K562 (cell line): Measurements from ENCODE around the gene PDE8B. TPM values are rescaled to one million over a fixed set of nuclear protein-coding genes. Genes with fewer than 3 reads are reported as not detected.

Experiments
- ATAC-seq: fragments of 200-7000 bp; cut with Tn5 transposase; 3 replicates; pipeline ENCODE4 v1.9.1; 2020; ENCODE audit warnings: moderate library complexity
- BruUV-seq: library from RNA; stranded (reverse); fragments of 400-500 nt; replicated peaks from 2 replicates; lab custom pipeline; 2021; lab: Mats Ljungman, UMichigan
- CTCF ChIA-PET: fragments of 300-600 bp; formaldehyde crosslinking; extraction: SDS; loops from one replicate; lab custom pipeline; 2021; ENCODE audit warnings: low intra/inter-chr PET ratio; lab: Yijun Ruan, JAX
- POLR2A ChIA-PET: fragments of 300-600, 350-650 bp; sonication (Branson Sonifier 250); formaldehyde crosslinking; extraction: SDS; loops from one replicate; lab custom pipeline; 2021; ENCODE audit warnings: antibody characterized with exemption, inconsistent platforms; lab: Yijun Ruan, JAX
- DNase-seq, 4 experiments: peaks; one replicate each; pipeline versions ENCODE4 v3.0.0 to v3.0.0-alpha.2; 2011 to 2018; ENCODE audit warnings: low spot score in 3 of 4, mixed read lengths in 3 of 4; ENCODE audit errors: extremely low read depth in 1 of 4
- FAIRE-seq: peaks from 2 replicates; lab custom pipeline; 2011; peaks lifted over from hg19 to GRCh38; lab: Jason Lieb, UNC
- H2AFZ ChIP-seq: 2 replicates; pipeline ENCODE4 v1.6.0; 2011; ENCODE audit warnings: low read depth, low read length, control low read depth, inconsistent platforms
- H3K27ac ChIP-seq: fragments of 200-600 bp; 3 replicates; pipeline ENCODE4 v1.8.0; 2011; ENCODE audit warnings: low read depth, mild to moderate bottlenecking, control low read depth, inconsistent platforms, low read length, moderate library complexity, mixed read lengths; ENCODE audit errors: extremely low read depth
- H3K27me3 ChIP-seq, 2 experiments: fragments of 300-600 bp in 1 of 2; 2 replicates in 1 of 2; 3 replicates in 1 of 2; pipeline versions ENCODE4 v1.6.0 to v1.8.0; 2011; ENCODE audit warnings: inconsistent platforms in 2 of 2, low read length in 2 of 2, mild to moderate bottlenecking in 1 of 2, mixed read lengths in 1 of 2, moderate library complexity in 1 of 2; ENCODE audit not compliant: control insufficient read depth in 2 of 2, insufficient read depth in 2 of 2
- H3K36me3 ChIP-seq: fragments of 300-600 bp; 3 replicates; pipeline ENCODE4 v1.8.0; 2011; ENCODE audit warnings: mild to moderate bottlenecking, low read length, inconsistent platforms; ENCODE audit not compliant: control insufficient read depth, insufficient read depth
- H3K4me1 ChIP-seq, 2 experiments: fragments of 200-600 bp in 1 of 2; replicated peaks in 1 of 2; 2 replicates in 1 of 2; 3 replicates in 1 of 2; pipeline versions ENCODE4 v1.5.1 to v1.8.0; 2011; ENCODE audit warnings: inconsistent platforms in 2 of 2, low read length in 2 of 2, mild to moderate bottlenecking in 1 of 2, mixed read lengths in 1 of 2, moderate library complexity in 1 of 2; ENCODE audit not compliant: control insufficient read depth in 2 of 2, insufficient read depth in 2 of 2
- H3K4me2 ChIP-seq: 2 replicates; pipeline ENCODE4 v1.6.1; 2011; ENCODE audit warnings: low read length, control low read depth, inconsistent platforms, mixed read lengths; ENCODE audit not compliant: insufficient read depth
- H3K4me3 ChIP-seq: fragments of 200-600 bp; sonication (generic), shearing (Covaris generic); 2 replicates; pipeline ENCODE4 v1.5.1; 2016; ENCODE audit warnings: control low read depth, inconsistent platforms
- H3K79me2 ChIP-seq: fragments of 200-600 bp; 3 replicates; pipeline ENCODE4 v1.8.0; 2011; ENCODE audit warnings: low read length, inconsistent platforms; ENCODE audit not compliant: control insufficient read depth, insufficient read depth
- H3K9ac ChIP-seq, 2 experiments: 2 replicates each; pipeline versions ENCODE4 v1.6.0 to v1.6.1; 2011; ENCODE audit warnings: low read depth in 2 of 2, low read length in 2 of 2, control low read depth in 1 of 2, inconsistent platforms in 1 of 2, mild to moderate bottlenecking in 1 of 2, mixed read lengths in 1 of 2; ENCODE audit not compliant: insufficient read depth in 1 of 2
- H3K9me1 ChIP-seq: one replicate; pipeline ENCODE4 v1.6.0; 2011; ENCODE audit warnings: inconsistent platforms, mild to moderate bottlenecking, low read length, moderate library complexity; ENCODE audit not compliant: control insufficient read depth, insufficient read depth
- H3K9me3 ChIP-seq: replicated peaks from 2 replicates; pipeline ENCODE4 v1.5.1; 2011; ENCODE audit warnings: low read depth, low read length, inconsistent platforms; ENCODE audit not compliant: control insufficient read depth, insufficient read depth
- H4K20me1 ChIP-seq: replicated peaks from 2 replicates; pipeline ENCODE4 v1.6.1; 2011; ENCODE audit warnings: low read length, inconsistent platforms, mixed read lengths; ENCODE audit not compliant: control insufficient read depth, insufficient read depth
- BHLHE40 ChIP-seq: IDR thresholded peaks from 2 replicates; pipeline ENCODE4 v1.6.1; 2011; ENCODE audit warnings: low read length, improper control_type of control experiment
- HNRNPK ChIP-seq: fragments of 200-400 bp; formaldehyde crosslinking; IDR thresholded peaks from one replicate; pipeline ENCODE4 v1.6.1; 2018; ENCODE audit warnings: mild to moderate bottlenecking, low read depth, low read length; ENCODE audit not compliant: poor library complexity, severe bottlenecking
- HNRNPUL1 ChIP-seq: fragments of 200-400 bp; formaldehyde crosslinking; IDR thresholded peaks from 2 replicates; pipeline ENCODE4 v1.6.1; 2017; ENCODE audit warnings: low read length
- POLR2G ChIP-seq: fragments of 200-400 bp; formaldehyde crosslinking; IDR thresholded peaks from 2 replicates; pipeline ENCODE4 v1.6.1; 2017; ENCODE audit warnings: low read depth, mild to moderate bottlenecking, antibody characterized with exemption, low read length, moderate library complexity
- TAF7 ChIP-seq: fragments of 450-650 bp; IDR thresholded peaks from 2 replicates; pipeline ENCODE4 v1.6.1; 2016; ENCODE audit warnings: missing genetic modification characterization, missing compliant biosample characterization
- TGIF2 ChIP-seq: sonication (generic); formaldehyde crosslinking; IDR thresholded peaks from 2 replicates; pipeline ENCODE4 v1.8.1; 2022; ENCODE audit warnings: mild to moderate bottlenecking, missing genetic modification reagents, moderate library complexity
- ZNF274 ChIP-seq: IDR thresholded peaks from 2 replicates; pipeline ENCODE4 v1.6.1; 2011; ENCODE audit warnings: low read depth, mild to moderate bottlenecking, low read length, moderate library complexity, borderline replicate concordance
- WGBS: fragments of 100-300 bp; shearing (Covaris generic); methylation state at CpG from one replicate; pipeline ENCODE4 v1.1.6; 2016; ENCODE audit warnings: low coverage, mixed read lengths; ENCODE audit not compliant: insufficient coverage; ENCODE audit errors: missing lambda C conversion rate; 5-methylcytosine and 5-hydroxymethylcytosine counted together
- in situ Hi-C: fragments of 300-500 bp; cut with MboI; formaldehyde crosslinking; loops from 4 replicates; pipeline ENCODE4 v1.15.0; 2018; ENCODE audit warnings: inconsistent platforms, mixed read lengths
- intact Hi-C: fragments of 100-400 bp; cut with micrococcal nuclease; formaldehyde crosslinking; loops from 2 replicates; pipeline ENCODE4 v1.14.2; 2022
- polyA plus RNA-seq, 8 experiments: library from polyadenylated mRNA; depleted of rRNA in 4 of 8; stranded (reverse) in 5 of 8; unstranded in 3 of 8; fragments of >200 nt; fragmentation: Nextera tagmentation in 2 of 8; fragmentation: Illumina TruSeq in 1 of 8; extraction: Ambion mirVana in 2 of 8; extraction: Trizol in 1 of 8; gene quantifications; 2 replicates each; pipeline versions ENCODE4 v1.2.1 to v1.2.3, GENCODE V29; 2011 to 2014; ENCODE audit warnings: inconsistent platforms in 1 of 8, missing spikeins in 1 of 8
- total RNA-seq, 7 experiments: library from RNA; depleted of rRNA in 6 of 7; stranded (reverse); fragments of >200 nt in 6 of 7; fragmentation: Illumina TruSeq in 2 of 7; extraction: Trizol in 2 of 7; gene quantifications; 2 replicates each; pipeline versions ENCODE4 v1.2.1 to v1.2.3, GENCODE V29; 2011 to 2021; ENCODE audit warnings: low replicate concordance in 1 of 7
- TF ChIP-seq, protein P1 (sequence below): fragments of 250-450 bp; sonication (Bioruptor Pico); IDR thresholded peaks from 2 replicates; pipeline ENCODE4 v1.4.0; 2020; ENCODE audit warnings: mild to moderate bottlenecking, moderate library complexity
- TF ChIP-seq, protein P2 (sequence below): sonication (generic); formaldehyde crosslinking; IDR thresholded peaks from 2 replicates; pipeline ENCODE4 v1.8.1; 2023; ENCODE audit warnings: mild to moderate bottlenecking, missing genetic modification reagents

PDE8B gene
- total and polyA plus RNA-seq, 9 of the 15 experiments (the other 6 are each of a cell fraction or from before 2014, with no cell fraction given), result 0.15 to 0.28 TPM; not detected in 7

DNA sequence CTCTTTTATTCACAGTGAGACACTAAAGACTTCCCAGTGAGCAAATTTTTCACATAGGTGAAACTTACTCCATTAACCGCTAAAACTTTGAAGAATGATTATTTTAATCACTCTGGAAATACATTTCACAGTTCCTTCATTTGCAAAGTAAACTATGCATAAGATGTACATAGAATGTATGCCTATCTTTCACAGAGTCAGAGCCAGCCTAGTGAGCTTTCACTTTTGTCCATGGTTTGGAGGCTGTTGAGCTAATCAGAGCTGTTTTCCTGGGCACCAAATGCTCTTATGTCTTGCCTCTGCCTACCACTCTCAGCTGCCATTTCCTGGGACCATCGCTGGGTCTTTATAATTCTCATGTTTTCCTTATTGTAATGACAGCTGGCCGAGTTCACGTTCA is 67.3 kb downstream of the PDE8B start:
- TF ChIP-seq BHLHE40 (no peak), TAF7 (no peak), POLR2G (no peak), TGIF2 (CRISPR knock-in tag) (no peak), ZNF274 (no peak), HNRNPUL1 (no peak), HNRNPK (no peak)
- TF ChIP-seq, protein P1, sequence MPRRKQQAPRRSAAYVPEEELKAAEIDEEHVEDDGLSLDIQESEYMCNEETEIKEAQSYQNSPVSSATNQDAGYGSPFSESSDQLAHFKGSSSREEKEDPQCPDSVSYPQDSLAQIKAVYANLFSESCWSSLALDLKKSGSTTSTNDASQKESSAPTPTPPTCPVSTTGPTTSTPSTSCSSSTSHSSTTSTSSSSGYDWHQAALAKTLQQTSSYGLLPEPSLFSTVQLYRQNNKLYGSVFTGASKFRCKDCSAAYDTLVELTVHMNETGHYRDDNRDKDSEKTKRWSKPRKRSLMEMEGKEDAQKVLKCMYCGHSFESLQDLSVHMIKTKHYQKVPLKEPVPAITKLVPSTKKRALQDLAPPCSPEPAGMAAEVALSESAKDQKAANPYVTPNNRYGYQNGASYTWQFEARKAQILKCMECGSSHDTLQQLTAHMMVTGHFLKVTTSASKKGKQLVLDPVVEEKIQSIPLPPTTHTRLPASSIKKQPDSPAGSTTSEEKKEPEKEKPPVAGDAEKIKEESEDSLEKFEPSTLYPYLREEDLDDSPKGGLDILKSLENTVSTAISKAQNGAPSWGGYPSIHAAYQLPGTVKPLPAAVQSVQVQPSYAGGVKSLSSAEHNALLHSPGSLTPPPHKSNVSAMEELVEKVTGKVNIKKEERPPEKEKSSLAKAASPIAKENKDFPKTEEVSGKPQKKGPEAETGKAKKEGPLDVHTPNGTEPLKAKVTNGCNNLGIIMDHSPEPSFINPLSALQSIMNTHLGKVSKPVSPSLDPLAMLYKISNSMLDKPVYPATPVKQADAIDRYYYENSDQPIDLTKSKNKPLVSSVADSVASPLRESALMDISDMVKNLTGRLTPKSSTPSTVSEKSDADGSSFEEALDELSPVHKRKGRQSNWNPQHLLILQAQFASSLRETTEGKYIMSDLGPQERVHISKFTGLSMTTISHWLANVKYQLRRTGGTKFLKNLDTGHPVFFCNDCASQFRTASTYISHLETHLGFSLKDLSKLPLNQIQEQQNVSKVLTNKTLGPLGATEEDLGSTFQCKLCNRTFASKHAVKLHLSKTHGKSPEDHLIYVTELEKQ, result no peak
- TF ChIP-seq, protein P2, sequence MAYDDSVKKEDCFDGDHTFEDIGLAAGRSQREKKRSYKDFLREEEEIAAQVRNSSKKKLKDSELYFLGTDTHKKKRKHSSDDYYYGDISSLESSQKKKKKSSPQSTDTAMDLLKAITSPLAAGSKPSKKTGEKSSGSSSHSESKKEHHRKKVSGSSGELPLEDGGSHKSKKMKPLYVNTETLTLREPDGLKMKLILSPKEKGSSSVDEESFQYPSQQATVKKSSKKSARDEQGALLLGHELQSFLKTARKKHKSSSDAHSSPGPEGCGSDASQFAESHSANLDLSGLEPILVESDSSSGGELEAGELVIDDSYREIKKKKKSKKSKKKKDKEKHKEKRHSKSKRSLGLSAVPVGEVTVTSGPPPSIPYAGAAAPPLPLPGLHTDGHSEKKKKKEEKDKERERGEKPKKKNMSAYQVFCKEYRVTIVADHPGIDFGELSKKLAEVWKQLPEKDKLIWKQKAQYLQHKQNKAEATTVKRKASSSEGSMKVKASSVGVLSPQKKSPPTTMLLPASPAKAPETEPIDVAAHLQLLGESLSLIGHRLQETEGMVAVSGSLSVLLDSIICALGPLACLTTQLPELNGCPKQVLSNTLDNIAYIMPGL, result no peak
- FAIRE-seq (no peak), DNase-seq (no peak), ATAC-seq (no peak)
- Histone ChIP-seq H3K9me3 (no peaks in the 10 kb centered on the region), H2AFZ (no peak overlapping the region), H3K9ac (no peak overlapping the region), H4K20me1 (no peaks in the 10 kb centered on the region; the same call in 1 of the 2 replicates), H3K4me2 (no peak overlapping the region), H3K4me3 (no peak overlapping the region), H3K4me1 (no peaks in the 10 kb centered on the region), H3K36me3 (no peaks in the 10 kb centered on the region), H3K79me2 (no peaks in the 10 kb centered on the region), H3K27me3 (peaks cover 16 to 34% of the 10 kb centered on the region in 2 experiments), H3K27ac (no peak overlapping the region), H3K9me1 (no peaks in the 10 kb centered on the region)
- ChIA-PET CTCF (no interaction called here), POLR2A (interaction anchor here (0.6 kb wide), 1 partner anchor 18 kb away, joined by 3 read pairs; no protein-coding TSS in a partner anchor)
- in situ Hi-C loops (no loop called here), intact Hi-C loops (no loop called here)
- WGBS, result 1% methylated on average over 4 of the region's 4 CpGs
- BruUV-seq, result no TSS peak
